Parathyroid adenoma (tissue), 2 donors: ENCODE data around the gene CFDP1.

Source experiments
- H2AFZ ChIP-seq: fragments of 300-600 bp; sonication (generic); one replicate; pipeline ENCODE4 v1.7.0; 2017; ENCODE audit warnings: antibody characterized with exemption, mild to moderate bottlenecking
- H3K27ac ChIP-seq: fragments of 300-600 bp; sonication (generic); one replicate; pipeline ENCODE4 v1.7.0; 2017
- H3K27me3 ChIP-seq: fragments of 300-600 bp; sonication (generic); one replicate; pipeline ENCODE4 v1.7.0; 2017; ENCODE audit warnings: low read length; ENCODE audit not compliant: control insufficient read depth, insufficient read depth
- H3K36me3 ChIP-seq: fragments of 300-600 bp; sonication (generic); one replicate; pipeline ENCODE4 v1.7.0; 2017; ENCODE audit warnings: low read length; ENCODE audit not compliant: control insufficient read depth, insufficient read depth
- H3K4me1 ChIP-seq: fragments of 300-600 bp; sonication (generic); one replicate; pipeline ENCODE4 v1.7.0; 2017; ENCODE audit warnings: control low read depth
- H3K4me2 ChIP-seq: fragments of 300-600 bp; sonication (generic); one replicate; pipeline ENCODE4 v1.7.0; 2017; ENCODE audit warnings: low read length
- H3K4me3 ChIP-seq: fragments of 300-600 bp; sonication (generic); one replicate; pipeline ENCODE4 v1.7.0; 2017; ENCODE audit warnings: low read depth, low read length
- H3K79me2 ChIP-seq: fragments of 300-600 bp; sonication (generic); one replicate; pipeline ENCODE4 v1.7.0; 2017; ENCODE audit warnings: control low read depth
- H3K9ac ChIP-seq: fragments of 300-600 bp; sonication (generic); one replicate; pipeline ENCODE4 v1.7.0; 2017; ENCODE audit warnings: mild to moderate bottlenecking
- H3K9me3 ChIP-seq: fragments of 300-600 bp; sonication (generic); one replicate; pipeline ENCODE4 v1.7.0; 2017; ENCODE audit warnings: low read length; ENCODE audit not compliant: control insufficient read depth
- TF ChIP-seq, protein P1 (sequence below): fragments of 300-600 bp; sonication (generic); IDR thresholded peaks from one replicate; pipeline ENCODE4 v1.7.0; 2017; ENCODE audit warnings: antibody characterized with exemption, mild to moderate bottlenecking
- donor health status: primary hyperparathyroidism.

Gene CFDP1

GRCh38 chr16:75413951-75414350 lies 19.4 kb downstream of the CFDP1 start:
- Histone ChIP-seq H3K79me2 (peaks cover 11% of the 10 kb centered on the region), H3K9ac (no peak overlapping the region), H2AFZ (no peak overlapping the region), H3K9me3 (no peaks in the 10 kb centered on the region), H3K4me1 (no peaks in the 10 kb centered on the region), H3K4me2 (no peak overlapping the region), H3K4me3 (no peak overlapping the region), H3K27ac (no peak overlapping the region), H3K27me3 (no peaks in the 10 kb centered on the region), H3K36me3 (no peaks in the 10 kb centered on the region)
- TF ChIP-seq, protein P1, sequence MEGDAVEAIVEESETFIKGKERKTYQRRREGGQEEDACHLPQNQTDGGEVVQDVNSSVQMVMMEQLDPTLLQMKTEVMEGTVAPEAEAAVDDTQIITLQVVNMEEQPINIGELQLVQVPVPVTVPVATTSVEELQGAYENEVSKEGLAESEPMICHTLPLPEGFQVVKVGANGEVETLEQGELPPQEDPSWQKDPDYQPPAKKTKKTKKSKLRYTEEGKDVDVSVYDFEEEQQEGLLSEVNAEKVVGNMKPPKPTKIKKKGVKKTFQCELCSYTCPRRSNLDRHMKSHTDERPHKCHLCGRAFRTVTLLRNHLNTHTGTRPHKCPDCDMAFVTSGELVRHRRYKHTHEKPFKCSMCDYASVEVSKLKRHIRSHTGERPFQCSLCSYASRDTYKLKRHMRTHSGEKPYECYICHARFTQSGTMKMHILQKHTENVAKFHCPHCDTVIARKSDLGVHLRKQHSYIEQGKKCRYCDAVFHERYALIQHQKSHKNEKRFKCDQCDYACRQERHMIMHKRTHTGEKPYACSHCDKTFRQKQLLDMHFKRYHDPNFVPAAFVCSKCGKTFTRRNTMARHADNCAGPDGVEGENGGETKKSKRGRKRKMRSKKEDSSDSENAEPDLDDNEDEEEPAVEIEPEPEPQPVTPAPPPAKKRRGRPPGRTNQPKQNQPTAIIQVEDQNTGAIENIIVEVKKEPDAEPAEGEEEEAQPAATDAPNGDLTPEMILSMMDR = no peak

GRCh38 chr16:75406943-75407342 lies 26.4 kb downstream of the CFDP1 start:
- Histone ChIP-seq H3K27ac (no peak overlapping the region), H3K9me3 (no peaks in the 10 kb centered on the region), H3K79me2 (no peaks in the 10 kb centered on the region), H2AFZ (no peak overlapping the region), H3K9ac (no peak overlapping the region), H3K4me1 (no peaks in the 10 kb centered on the region), H3K4me2 (no peak overlapping the region), H3K27me3 (no peaks in the 10 kb centered on the region), H3K4me3 (no peak overlapping the region), H3K36me3 (no peaks in the 10 kb centered on the region)
- TF ChIP-seq, protein P1 = no peak

GRCh38 chr16:75402821-75403475 lies 30.4 kb downstream of the CFDP1 start:
- H3K9me3 ChIP-seq = no peaks in the 10 kb centered on the region
- H3K4me3 ChIP-seq = no peak overlapping the region
- no peak overlapping the region for H2AFZ ChIP-seq
- H3K79me2 ChIP-seq = peaks cover 19% of the 10 kb centered on the region
- H3K27ac ChIP-seq = no peak overlapping the region
- no peak overlapping the region for H3K4me2 ChIP-seq
- no peaks in the 10 kb centered on the region for H3K27me3 ChIP-seq
- no peak overlapping the region for H3K9ac ChIP-seq
- no peaks in the 10 kb centered on the region for H3K4me1 ChIP-seq
- TF ChIP-seq, protein P1 = peak; percentile 55
- no peaks in the 10 kb centered on the region for H3K36me3 ChIP-seq

- no peak overlapping the region for H3K27ac ChIP-seq
- no peaks in the 10 kb centered on the region for H3K36me3 ChIP-seq
- H3K79me2 ChIP-seq = peaks cover 21% of the 10 kb centered on the region
- H3K9me3 ChIP-seq = no peaks in the 10 kb centered on the region
- H3K9ac ChIP-seq = no peak overlapping the region
- no peak overlapping the region for H3K4me2 ChIP-seq
- no peak overlapping the region for H2AFZ ChIP-seq
- no peaks in the 10 kb centered on the region for H3K27me3 ChIP-seq
- H3K4me3 ChIP-seq = no peak overlapping the region
- H3K4me1 ChIP-seq = no peaks in the 10 kb centered on the region
- TF ChIP-seq, protein P1 = no peak
These were observed 31.0 kb downstream of the CFDP1 start for GRCh38 chr16:75402159-75402820.

DNA sequence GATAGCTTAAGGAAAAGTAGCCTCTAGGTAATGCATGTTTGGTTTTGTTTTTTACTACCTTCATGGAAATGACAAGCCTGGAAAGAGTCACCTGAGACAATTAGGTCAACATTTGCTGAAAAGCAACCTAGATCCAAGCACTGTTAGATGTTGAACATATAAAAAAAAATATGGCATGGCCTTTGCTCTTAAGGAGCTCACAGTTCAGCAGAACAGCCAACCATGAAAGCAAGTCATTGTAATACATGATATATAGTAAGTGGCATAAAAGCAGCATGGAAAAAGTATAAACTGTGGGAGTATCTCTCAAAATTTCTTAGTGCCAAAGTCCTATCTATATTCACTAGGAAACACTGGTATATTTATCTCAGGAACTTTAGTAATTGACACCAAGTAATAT lies 31.6 kb downstream of the CFDP1 start:
- Histone ChIP-seq H2AFZ (no peak overlapping the region), H3K79me2 (peaks cover 21% of the 10 kb centered on the region), H3K27ac (no peak overlapping the region), H3K27me3 (no peaks in the 10 kb centered on the region), H3K4me2 (no peak overlapping the region), H3K4me1 (no peaks in the 10 kb centered on the region), H3K9ac (no peak overlapping the region), H3K9me3 (no peaks in the 10 kb centered on the region), H3K4me3 (no peak overlapping the region), H3K36me3 (no peaks in the 10 kb centered on the region)
- TF ChIP-seq, protein P1 = no peak
